PC-3 (cell line): ENCODE data around the gene ZBED4. TPM values are rescaled to one million over a fixed set of nuclear protein-coding genes. Genes with fewer than 3 reads are reported as not detected.

Experiments
- ATAC-seq: fragments of 200-7000 bp; cut with Tn5 transposase; 2 replicates; pipeline ENCODE4 v1.9.1; 2020; ENCODE audit warnings: mild to moderate bottlenecking, moderate library complexity
- BruUV-seq: library from RNA; stranded (reverse); fragments of 400-500 nt; replicated peaks from 2 replicates; lab custom pipeline; 2021; lab: Mats Ljungman, UMichigan
- CTCF ChIA-PET: fragments of 300-600 bp; sonication (Branson Sonifier 250); formaldehyde crosslinking; loops from one replicate; lab custom pipeline; 2022; ENCODE audit warnings: antibody characterized with exemption; lab: Charles Lee
- POLR2A ChIA-PET: fragments of 300-600 bp; sonication (Branson Sonifier 250); formaldehyde crosslinking; loops from one replicate; lab custom pipeline; 2022; ENCODE audit warnings: antibody characterized with exemption; ENCODE audit not compliant: unreplicated experiment; lab: Charles Lee
- DNase-seq: peaks from one replicate; pipeline ENCODE4 v3.0.0-alpha.2; 2015
- H2AFZ ChIP-seq: fragments of 300-600 bp; sonication (generic); 2 replicates; pipeline ENCODE4 v1.6.0; 2016; ENCODE audit warnings: antibody characterized with exemption, low read length
- H3F3A ChIP-seq: fragments of 300-600 bp; sonication (generic); one replicate; pipeline ENCODE4 v1.6.0; 2017; ENCODE audit warnings: antibody characterized with exemption, low read length, control low read depth, mild to moderate bottlenecking; ENCODE audit not compliant: unreplicated experiment
- H3K27ac ChIP-seq: fragments of 300-600 bp; sonication (generic); 2 replicates; pipeline ENCODE4 v1.5.1; 2016; ENCODE audit warnings: mild to moderate bottlenecking, low read length
- H3K27me3 ChIP-seq: fragments of 300-600 bp; sonication (generic); 2 replicates; pipeline ENCODE4 v1.6.1; 2016; ENCODE audit warnings: low read length, mixed read lengths
- H3K36me3 ChIP-seq: fragments of 300-600 bp; sonication (generic); 2 replicates; pipeline ENCODE4 v1.6.1; 2016; ENCODE audit warnings: low read depth, mixed run types, low read length, mixed read lengths
- H3K4me1 ChIP-seq: fragments of 300-600 bp; sonication (generic); 2 replicates; pipeline ENCODE4 v1.5.1; 2016; ENCODE audit warnings: low read length; ENCODE audit not compliant: insufficient read depth
- H3K4me2 ChIP-seq: fragments of 300-600 bp; sonication (generic); 2 replicates; pipeline ENCODE4 v1.6.0; 2016; ENCODE audit warnings: low read length
- H3K4me3 ChIP-seq: fragments of 300-600 bp; sonication (generic); 2 replicates; pipeline ENCODE4 v1.5.1; 2016; ENCODE audit warnings: mild to moderate bottlenecking, low read length, mixed read lengths
- H3K79me2 ChIP-seq: fragments of 300-600 bp; sonication (generic); 2 replicates; pipeline ENCODE4 v1.6.1; 2017; ENCODE audit warnings: low read length, mixed read lengths
- H3K9ac ChIP-seq: fragments of 300-600 bp; sonication (generic); 2 replicates; pipeline ENCODE4 v1.6.0; 2016; ENCODE audit warnings: mild to moderate bottlenecking, low read length
- H3K9me2 ChIP-seq: fragments of 300-600 bp; sonication (generic); replicated peaks from 2 replicates; pipeline ENCODE4 v1.6.1; 2016; ENCODE audit warnings: mixed run types, low read length, mixed read lengths
- H3K9me3 ChIP-seq: fragments of 300-600 bp; sonication (generic); 2 replicates; pipeline ENCODE4 v1.6.1; 2016; ENCODE audit warnings: low read length, mixed read lengths
- H4K20me1 ChIP-seq: fragments of 300-600 bp; sonication (generic); 2 replicates; pipeline ENCODE4 v1.6.1; 2016; ENCODE audit warnings: low read length, mixed read lengths
- CTCF ChIP-seq: fragments of 300-600 bp; sonication (generic); conservative IDR thresholded peaks from 2 replicates; pipeline ENCODE4 v1.5.1; 2017; ENCODE audit warnings: antibody characterized with exemption, low read depth, mild to moderate bottlenecking, low read length
- EZH2 ChIP-seq: fragments of 300-600 bp; sonication (generic); IDR thresholded peaks from one replicate; pipeline ENCODE4 v1.6.1; 2017; ENCODE audit warnings: antibody characterized with exemption, mild to moderate bottlenecking, low read length; ENCODE audit not compliant: unreplicated experiment
- EZH2phosphoT487 ChIP-seq: fragments of 300-600 bp; sonication (generic); IDR thresholded peaks from 2 replicates; pipeline ENCODE4 v1.6.1; 2018; ENCODE audit warnings: mild to moderate bottlenecking, antibody characterized with exemption, low read length, borderline replicate concordance
- intact Hi-C: fragments of 100-400 bp; cut with micrococcal nuclease; formaldehyde crosslinking; loops from 2 replicates; pipeline ENCODE4 v1.9.0; 2023
- total RNA-seq: library from RNA; depleted of rRNA; stranded (reverse); fragments of >200 nt; gene quantifications from 2 replicates; pipeline ENCODE4 v1.2.3, GENCODE V29; 2014

The ZBED4 gene
- total RNA-seq, 1 experiment from 2014 or later: 11.5 TPM

DNA sequence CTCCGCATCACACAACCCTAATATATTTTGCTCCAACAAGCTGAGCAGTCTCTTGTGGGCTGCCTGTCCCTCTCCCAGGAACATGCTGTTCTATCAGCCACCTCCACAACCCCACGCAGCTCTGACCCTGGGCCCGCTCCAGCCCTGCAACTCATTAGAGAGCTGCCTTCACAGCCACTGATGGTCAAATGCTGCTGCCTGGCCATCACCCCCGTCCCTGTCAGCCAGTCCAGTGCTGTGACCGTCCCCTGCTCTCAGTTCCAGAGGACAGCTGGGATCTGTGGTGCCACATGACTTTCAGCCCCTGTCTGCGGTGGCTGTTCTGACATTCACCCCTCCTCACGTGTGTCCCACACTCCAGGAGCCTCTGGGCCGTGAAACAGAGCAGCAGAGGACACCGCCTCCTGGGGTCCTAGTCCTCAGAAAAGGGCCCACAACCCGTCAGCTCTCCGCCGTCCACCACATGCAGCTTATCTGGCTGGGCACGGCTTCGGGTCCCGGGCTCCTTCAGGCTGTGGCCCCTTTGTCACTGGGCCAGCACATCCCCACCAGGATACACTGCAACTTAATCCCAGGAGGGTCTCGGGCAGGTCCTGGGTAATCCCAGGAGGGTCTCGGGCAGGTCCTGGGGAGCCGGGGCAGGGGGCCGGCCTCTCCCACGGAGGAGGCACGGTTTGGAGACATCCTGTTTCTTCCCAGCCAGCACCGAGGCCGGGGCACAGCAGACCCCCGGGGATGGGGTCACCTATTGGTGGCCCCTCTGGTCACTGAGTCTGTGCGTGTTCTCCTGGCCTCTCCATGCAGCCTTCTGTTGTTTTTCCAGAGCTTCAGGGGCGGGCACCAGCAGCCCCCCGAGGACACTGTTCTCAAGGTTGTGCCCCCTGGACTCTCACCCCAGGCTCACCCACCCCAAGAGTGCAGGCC lies 79.9 kb downstream of the ZBED4 start:
- Histone ChIP-seq H3F3A (no peaks in the 10 kb centered on the region), H3K4me2 (no peak overlapping the region)

DNA sequence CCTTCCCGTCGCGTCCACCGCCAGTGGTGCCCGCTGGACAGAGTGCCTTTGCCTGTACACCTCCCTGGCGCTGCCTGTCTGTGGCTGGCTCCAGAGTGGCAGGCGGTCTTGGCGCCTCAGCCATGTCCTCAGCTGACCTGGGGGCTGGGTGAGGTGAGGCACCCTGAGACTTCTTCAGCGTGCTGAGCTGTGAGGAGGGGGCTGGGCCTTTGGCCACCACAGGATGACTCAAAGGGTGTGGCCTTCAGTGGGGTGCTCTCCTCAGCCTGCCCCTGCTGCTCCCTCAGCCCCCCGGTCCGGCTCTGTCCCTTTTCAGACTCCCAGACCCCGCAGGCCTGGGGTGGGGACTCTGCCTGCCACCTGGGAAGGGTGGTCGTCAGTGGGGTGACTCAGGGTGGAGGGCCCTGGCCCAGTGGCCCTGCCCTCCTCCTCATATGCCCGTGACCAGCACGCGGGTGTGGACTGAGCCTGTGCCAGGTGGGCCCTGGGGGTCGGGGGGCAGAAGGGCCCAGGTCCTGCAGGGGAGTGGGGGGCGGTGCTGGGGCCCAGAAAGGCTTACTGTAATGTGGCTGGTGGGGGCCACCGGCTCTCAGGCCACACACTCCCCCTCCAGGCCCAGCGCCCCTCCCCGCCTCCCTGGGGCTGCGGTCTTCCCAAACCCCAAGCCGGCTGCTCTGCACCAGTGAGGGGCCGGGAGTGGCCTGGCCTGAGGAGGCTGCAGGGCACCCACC lies 80.7 kb downstream of the ZBED4 start:
- no peaks in the 10 kb centered on the region for H3K27me3 ChIP-seq
- H3K4me1 ChIP-seq: peaks cover 22% of the 10 kb centered on the region
- TF ChIP-seq EZH2phosphoT487 (no peak), CTCF (no peak), EZH2 (no peak)
- peak; percentile 18 for DNase-seq
- H4K20me1 ChIP-seq: no peaks in the 10 kb centered on the region
- H3K36me3 ChIP-seq: no peaks in the 10 kb centered on the region
- H3K4me3 ChIP-seq: no peak overlapping the region
- H3K9me3 ChIP-seq: no peaks in the 10 kb centered on the region
- H3K27ac ChIP-seq: no peak overlapping the region
- no peak overlapping the region for H3K9ac ChIP-seq
- ChIA-PET CTCF (no interaction called here), POLR2A (no interaction called here)
- H3K79me2 ChIP-seq: no peaks in the 10 kb centered on the region
- intact Hi-C loops: loop anchor here (5.0 kb wide), 2 partner anchors 58 to 208 kb away; no protein-coding TSS in a partner anchor
- H3K9me2 ChIP-seq: no peaks in the 10 kb centered on the region
- H3K4me2 ChIP-seq: 0 out of 2 replicates have a peak overlapping the region, but pooled peaks have one; percentile 41
- no peak overlapping the region for H2AFZ ChIP-seq
- no peaks in the 10 kb centered on the region for H3F3A ChIP-seq
- no peak for ATAC-seq
- no TSS peak for BruUV-seq

More for the DNA sequence above, 79.9 kb downstream of the ZBED4 start:
- Histone ChIP-seq H3K27ac (no peak overlapping the region), H3K9me3 (no peaks in the 10 kb centered on the region), H3K9ac (no peak overlapping the region), H3K36me3 (no peaks in the 10 kb centered on the region), H3K4me3 (no peak overlapping the region), H3K4me1 (peaks cover 22% of the 10 kb centered on the region), H3K79me2 (no peaks in the 10 kb centered on the region), H3K27me3 (no peaks in the 10 kb centered on the region), H3K9me2 (no peaks in the 10 kb centered on the region), H4K20me1 (no peaks in the 10 kb centered on the region), H2AFZ (no peak overlapping the region)
- no peak for TF ChIP-seq CTCF
- TF ChIP-seq EZH2: no peak
- TF ChIP-seq EZH2phosphoT487: no peak
- ChIA-PET CTCF (interaction anchor here (0.6 kb wide), 1 partner anchor 19 kb away, joined by 14 read pairs; no protein-coding TSS in a partner anchor), POLR2A (no interaction called here)
- intact Hi-C loops: loop anchor here (5.0 kb wide), 2 partner anchors 59 to 209 kb away; no protein-coding TSS in a partner anchor
- DNase-seq (no peak), ATAC-seq (no peak)
- no TSS peak for BruUV-seq
